T-helper 1 cell treated with Interleukin-12 subunit alpha and Interleukin-12 subunit beta and Interleukin-4 antibody, amounts not matched to agents 30 μg/mL and 1 μg/mL, for 36 hours (primary cell): ENCODE data around the gene ADAT3.
"Not testable (repeated sequence)": the region's sequence is repeated elsewhere in the genome, so short reads cannot be mapped to it uniquely, and the experiment has no call there.

ENCODE experiments used
- H3K27ac Mint-ChIP-seq: one replicate; pipeline ENCODE4 v1.8.0; 2021; ENCODE audit warnings: mild to moderate bottlenecking, mixed read lengths
- H3K27me3 Mint-ChIP-seq: one replicate; pipeline ENCODE4 v1.8.0; 2021; ENCODE audit warnings: low read depth, mixed read lengths
- H3K36me3 Mint-ChIP-seq: one replicate; pipeline ENCODE4 v1.8.0; 2021; ENCODE audit warnings: low read depth, mixed read lengths
- H3K4me1 Mint-ChIP-seq: one replicate; pipeline ENCODE4 v1.8.0; 2021; ENCODE audit warnings: low read depth, mixed read lengths
- H3K4me3 Mint-ChIP-seq: one replicate; pipeline ENCODE4 v1.8.0; 2021; ENCODE audit warnings: mild to moderate bottlenecking, moderate library complexity, mixed read lengths
- H3K9me3 Mint-ChIP-seq: one replicate; pipeline ENCODE4 v1.8.0; 2021; ENCODE audit warnings: mixed read lengths

Gene ADAT3

GRCh38 chr19:1875265-1875645 is 29.9 kb upstream of the ADAT3 start:
- H3K9me3 Mint-ChIP-seq, H3K27me3 Mint-ChIP-seq: not testable (repeated sequence)
- Mint-ChIP-seq H3K4me1 (peaks cover 16% of the 10 kb centered on the region), H3K36me3 (peaks cover 20% of the 10 kb centered on the region), H3K4me3 (peak overlapping the region; percentile 99), H3K27ac (peak overlapping the region; percentile 97)

DNA sequence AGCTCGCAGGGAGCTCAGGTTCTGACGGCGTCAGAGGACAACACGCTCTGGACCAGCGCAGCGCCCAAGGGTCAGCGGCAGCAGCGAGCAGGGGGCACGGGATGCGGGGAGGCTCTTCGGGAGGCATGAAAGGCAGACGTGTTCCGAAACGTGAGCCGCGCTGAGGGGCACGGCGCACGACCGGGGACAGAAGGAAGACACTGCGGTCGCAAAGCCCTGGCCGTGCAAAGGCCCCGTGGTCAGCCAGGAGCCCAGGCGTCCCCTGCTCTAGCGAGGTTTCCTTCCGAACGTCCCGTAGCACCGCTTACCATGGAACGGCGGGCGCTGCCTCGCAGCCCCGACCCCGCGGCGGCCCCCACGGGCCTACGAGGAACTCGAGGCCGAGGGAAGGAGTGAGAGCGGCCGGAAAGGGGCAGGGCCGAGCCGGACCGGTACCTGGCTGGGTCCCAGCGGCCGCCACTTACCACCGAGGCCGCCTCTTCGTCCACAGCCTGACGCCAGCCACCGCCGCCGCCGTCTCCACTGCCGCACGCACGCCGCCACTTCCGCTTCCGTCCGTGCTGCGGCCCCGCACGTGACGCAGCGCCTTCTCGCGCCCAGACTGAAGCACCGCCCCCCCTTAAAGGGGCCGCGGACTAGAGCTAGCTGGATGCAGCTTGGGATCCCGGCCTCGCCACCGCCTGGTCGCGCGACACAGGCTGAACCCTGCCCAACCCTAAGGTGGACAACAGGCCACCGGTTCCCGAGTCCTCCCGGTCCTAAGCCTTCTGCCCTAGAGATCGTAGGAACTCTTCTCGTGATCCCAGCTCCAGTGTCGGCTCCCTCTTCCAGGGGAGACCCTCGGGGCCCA is 29.3 kb upstream of the ADAT3 start:
- Mint-ChIP-seq H3K36me3 (peaks cover 18% of the 10 kb centered on the region), H3K27me3 (no peaks in the 10 kb centered on the region), H3K9me3 (no peaks in the 10 kb centered on the region), H3K4me3 (peak overlapping the region; percentile 99), H3K27ac (peak overlapping the region; percentile 97), H3K4me1 (peaks cover 17% of the 10 kb centered on the region)

- H3K4me1 Mint-ChIP-seq: peaks cover 17% of the 10 kb centered on the region
- H3K36me3 Mint-ChIP-seq: peaks cover 18% of the 10 kb centered on the region
- H3K4me3 Mint-ChIP-seq: peak overlapping the region; percentile 86
- not testable (repeated sequence) for H3K9me3 Mint-ChIP-seq, H3K27me3 Mint-ChIP-seq
- peak overlapping the region; percentile 87 for H3K27ac Mint-ChIP-seq
Observed at GRCh38 chr19:1876496-1877279, 28.5 kb upstream of the ADAT3 start.

DNA sequence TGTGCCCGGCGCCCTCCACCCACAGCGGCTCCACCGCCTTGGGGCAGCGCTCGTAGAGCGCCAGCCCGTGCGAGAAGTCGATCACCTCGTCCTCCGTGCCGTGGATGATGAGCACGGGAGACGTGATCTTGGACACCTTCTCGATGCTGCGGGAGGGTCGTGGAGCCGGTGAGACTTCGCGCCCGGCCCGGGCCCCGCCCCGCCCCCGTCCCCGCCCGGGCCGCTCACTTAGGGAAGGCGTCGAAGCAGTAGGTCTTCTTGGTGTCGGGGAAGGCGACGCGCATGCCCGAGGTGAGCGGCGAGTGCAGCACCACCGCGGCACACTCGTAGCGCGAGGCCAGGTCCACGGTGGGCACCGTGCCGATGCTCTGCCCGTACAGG is 27.9 kb upstream of the ADAT3 start:
- not testable (repeated sequence) for H3K27me3 Mint-ChIP-seq, H3K9me3 Mint-ChIP-seq, H3K27ac Mint-ChIP-seq, H3K4me3 Mint-ChIP-seq
- peaks cover 20% of the 10 kb centered on the region for H3K4me1 Mint-ChIP-seq
- peaks cover 18% of the 10 kb centered on the region for H3K36me3 Mint-ChIP-seq

DNA sequence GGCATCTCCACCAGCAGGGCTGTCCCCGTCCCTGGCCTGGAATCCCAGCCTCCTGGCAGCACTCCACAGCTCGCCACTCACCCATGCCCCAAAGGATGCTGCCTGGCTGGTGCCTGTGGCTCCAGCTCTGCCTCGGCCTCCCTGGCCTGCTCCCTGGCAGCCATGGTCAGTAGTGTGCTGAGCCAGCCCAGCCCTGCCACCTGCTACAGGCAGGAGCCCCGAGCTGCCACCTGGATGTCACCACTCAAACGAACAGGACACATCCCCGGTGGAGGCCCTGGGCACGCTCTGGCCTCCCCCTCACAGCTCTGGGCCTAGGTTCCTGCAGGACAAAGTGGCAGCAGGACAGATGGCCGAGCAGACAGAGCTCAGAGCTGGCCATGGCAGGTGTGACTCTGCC is 26.6 kb upstream of the ADAT3 start:
- not testable (repeated sequence) for H3K9me3 Mint-ChIP-seq, H3K4me3 Mint-ChIP-seq, H3K27me3 Mint-ChIP-seq
- Mint-ChIP-seq H3K4me1 (peaks cover 33% of the 10 kb centered on the region), H3K36me3 (peaks cover 28% of the 10 kb centered on the region), H3K27ac (peak overlapping the region; percentile 36)

- H3K9me3 Mint-ChIP-seq, H3K27me3 Mint-ChIP-seq, H3K4me3 Mint-ChIP-seq, H3K27ac Mint-ChIP-seq: not testable (repeated sequence)
- H3K36me3 Mint-ChIP-seq: peaks cover 28% of the 10 kb centered on the region
- H3K4me1 Mint-ChIP-seq: peaks cover 29% of the 10 kb centered on the region
Observed at GRCh38 chr19:1879982-1880381, 25.2 kb upstream of the ADAT3 start.

- Mint-ChIP-seq H3K36me3 (peaks cover 23% of the 10 kb centered on the region), H3K27ac (no peak overlapping the region), H3K4me1 (peaks cover 25% of the 10 kb centered on the region), H3K4me3 (no peak overlapping the region), H3K9me3 (no peaks in the 10 kb centered on the region), H3K27me3 (no peaks in the 10 kb centered on the region)
Observed at GRCh38 chr19:1880611-1881392, 24.4 kb upstream of the ADAT3 start.

GRCh38 chr19:1881393-1882088 is 23.7 kb upstream of the ADAT3 start:
- Mint-ChIP-seq H3K27ac (peak overlapping the region; percentile 97), H3K4me1 (peaks cover 25% of the 10 kb centered on the region), H3K4me3 (peak overlapping the region; percentile 98), H3K36me3 (peaks cover 23% of the 10 kb centered on the region)
- H3K27me3 Mint-ChIP-seq, H3K9me3 Mint-ChIP-seq: not testable (repeated sequence)

GRCh38 chr19:1882089-1882785 is 23.0 kb upstream of the ADAT3 start:
- Mint-ChIP-seq H3K4me1 (peaks cover 25% of the 10 kb centered on the region), H3K36me3 (peaks cover 23% of the 10 kb centered on the region), H3K4me3 (peak overlapping the region; percentile 98), H3K27me3 (no peaks in the 10 kb centered on the region), H3K9me3 (no peaks in the 10 kb centered on the region), H3K27ac (peak overlapping the region; percentile 97)

DNA sequence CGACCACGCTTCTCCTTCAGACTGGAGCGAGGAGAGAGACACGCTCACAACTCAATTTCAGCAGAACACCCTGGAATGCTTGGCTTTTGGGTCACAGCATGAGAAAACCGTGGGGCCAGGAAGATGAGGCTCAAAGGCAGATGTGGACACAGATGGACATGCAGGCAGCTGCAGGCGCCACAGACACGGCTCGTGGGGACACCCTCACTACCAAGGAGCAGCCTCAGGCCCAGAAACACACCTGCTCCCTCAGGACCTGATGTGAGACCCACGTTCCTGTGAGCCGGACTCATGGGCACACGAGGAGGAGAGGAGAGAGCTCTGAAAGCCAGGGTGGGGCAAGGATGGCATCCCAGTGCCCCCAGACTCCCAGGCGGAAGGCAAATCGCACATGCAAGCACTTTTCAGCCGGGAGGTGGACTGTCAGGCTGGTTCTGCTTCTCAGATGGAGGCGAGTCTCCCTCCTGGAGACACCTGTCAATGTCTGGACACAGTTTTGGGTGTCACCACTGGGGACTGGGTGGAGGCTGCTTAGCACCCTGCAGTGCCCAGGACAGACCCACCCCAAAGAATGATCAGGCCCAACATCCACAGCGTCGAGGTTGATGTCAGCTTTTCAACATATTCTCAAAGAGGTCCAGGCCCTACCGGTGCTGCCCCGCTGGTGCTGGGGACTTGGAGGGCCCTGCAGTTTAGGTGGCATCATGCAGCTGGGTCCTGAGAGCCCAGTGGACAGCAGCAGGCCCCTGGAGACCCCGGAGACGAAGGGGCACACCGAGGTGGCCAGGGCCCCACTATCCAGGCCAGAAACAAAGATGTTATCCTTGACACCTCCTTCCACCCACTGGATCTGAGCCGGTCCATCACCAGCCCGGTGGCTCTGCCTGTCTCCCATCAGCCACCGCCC is 22.2 kb upstream of the ADAT3 start:
- Mint-ChIP-seq H3K9me3 (no peaks in the 10 kb centered on the region), H3K4me1 (peaks cover 29% of the 10 kb centered on the region), H3K36me3 (peaks cover 23% of the 10 kb centered on the region), H3K27ac (peak overlapping the region; percentile 97), H3K4me3 (peak overlapping the region; percentile 98), H3K27me3 (no peaks in the 10 kb centered on the region)

DNA sequence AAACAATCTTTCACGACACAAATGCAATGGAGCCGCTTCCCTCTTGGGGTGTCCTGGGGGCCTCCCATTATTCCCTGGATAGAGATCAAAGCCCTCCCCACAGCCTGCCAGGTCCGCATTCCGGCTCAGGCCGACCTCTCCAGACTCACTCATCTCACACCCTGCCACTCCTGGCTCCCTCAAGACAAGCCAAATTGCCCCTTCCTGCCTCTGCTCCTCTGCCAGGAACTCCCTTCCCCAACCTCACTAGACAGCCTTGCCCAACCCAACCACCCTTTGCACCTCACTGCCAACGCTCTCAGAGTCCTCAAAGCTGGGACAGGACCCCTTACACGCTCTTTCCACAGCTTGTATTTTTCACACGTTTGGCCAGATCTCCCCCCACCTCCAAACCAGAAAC is 21.4 kb upstream of the ADAT3 start:
- Mint-ChIP-seq H3K36me3 (peaks cover 20% of the 10 kb centered on the region), H3K27me3 (no peaks in the 10 kb centered on the region), H3K9me3 (no peaks in the 10 kb centered on the region), H3K4me3 (peak overlapping the region; percentile 98), H3K4me1 (peaks cover 29% of the 10 kb centered on the region), H3K27ac (peak overlapping the region; percentile 97)

- Mint-ChIP-seq H3K27ac (peak overlapping the region; percentile 97), H3K27me3 (no peaks in the 10 kb centered on the region), H3K4me3 (peak overlapping the region; percentile 98), H3K4me1 (peaks cover 29% of the 10 kb centered on the region), H3K36me3 (peaks cover 20% of the 10 kb centered on the region), H3K9me3 (no peaks in the 10 kb centered on the region)
Observed at GRCh38 chr19:1884291-1884718, 20.9 kb upstream of the ADAT3 start.
